Uterus (tissue), 2 donors: ENCODE data around the gene TAF1.

Source experiments
- CTCF ChIP-seq, 4 experiments: fragments of 200-600 bp in 2 of 4; fragments of 450-650 bp in 2 of 4; sonication (generic) in 2 of 4; IDR thresholded peaks; one replicate each; pipeline ENCODE4 v1.5.1; 2016 to 2019; ENCODE audit warnings: antibody characterized with exemption in 4 of 4, mild to moderate bottlenecking in 2 of 4, moderate library complexity in 1 of 4
- POLR2A ChIP-seq, 2 donors: fragments of 450-650 bp; IDR thresholded peaks; one replicate each; pipeline ENCODE4 v1.6.1; 2016; ENCODE audit warnings: antibody characterized with exemption in 2 of 2, mild to moderate bottlenecking in 1 of 2, moderate library complexity in 1 of 2

GRCh38 chrX:71504346-71504745 lies 138.2 kb downstream of the TAF1 start:
- no peak for TF ChIP-seq CTCF (IDR thresholded peaks at IDR 0.05)
- no peak for TF ChIP-seq POLR2A (IDR thresholded peaks at IDR 0.05)
